Pancreas (tissue), 10 donors: ENCODE results near the gene HLA-DOA. TPM values are rescaled to one million over a fixed set of nuclear protein-coding genes. Genes with fewer than 3 reads are reported as not detected.

Experiments
- ATAC-seq, 4 donors: fragments of 200-7000 bp; cut with Tn5 transposase; one replicate each; pipeline versions ENCODE4 v1.8.0 to v1.9.1; 2020; ENCODE audit warnings: mild to moderate bottlenecking in 4 of 4, moderate library complexity in 4 of 4
- DNase-seq, 6 donors: peaks; one replicate each; pipeline ENCODE4 v3.0.0-alpha.2; 2020
- FAIRE-seq: peaks from 2 replicates; lab custom pipeline; 2012; peaks lifted over from hg19 to GRCh38; lab: Jason Lieb, UNC
- H3K27ac ChIP-seq, 4 donors: fragments of 200-600 bp; sonication (generic); 1 replicate in 3 of 4; 2 replicates in 1 of 4; pipeline versions ENCODE4 v1.5.0 to v1.8.0; 2020
- H3K27me3 ChIP-seq, 4 donors: fragments of 200-600 bp; one replicate each; pipeline ENCODE4 v1.8.0; 2021
- H3K36me3 ChIP-seq, 3 donors: fragments of 200-600 bp; sonication (generic) in 1 of 3; one replicate each; pipeline versions ENCODE4 v1.5.0 to v1.8.0; 2020 to 2021
- H3K4me1 ChIP-seq, 3 donors: fragments of 200-600 bp; one replicate each; pipeline ENCODE4 v1.8.0; 2021
- H3K4me3 ChIP-seq, 4 donors: fragments of 200-600 bp; sonication (generic) in 2 of 4; one replicate each; pipeline versions ENCODE4 v1.5.0 to v1.8.0; 2020 to 2021
- H3K9me3 ChIP-seq, 4 donors: fragments of 200-600 bp; one replicate each; pipeline ENCODE4 v1.8.0; 2021
- CTCF ChIP-seq, 4 donors: fragments of 200-600 bp; sonication (generic) in 3 of 4; IDR thresholded peaks; one replicate each; pipeline versions ENCODE4 v1.5.0 to v1.8.0; 2021; ENCODE audit warnings: antibody characterized with exemption in 4 of 4
- WGBS, 2 donors: extraction: QIAGEN DNeasy Blood & Tissue Kit; methylation state at CpG; one replicate each; pipeline ENCODE4 v1.1.7; 2013; 5-methylcytosine and 5-hydroxymethylcytosine counted together
- intact Hi-C, 3 donors: fragments of 100-400 bp; cut with DNase I; formaldehyde crosslinking; loops; one replicate each; pipeline versions ENCODE4 v1.11.1 to v1.14.2; 2022
- polyA plus RNA-seq, 2 donors: library from polyadenylated mRNA; stranded (reverse); fragments of 200-250 nt; gene quantifications; one replicate each; pipeline ENCODE4 v1.2.3, GENCODE V29; 2013
- total RNA-seq, 6 donors: library from RNA; stranded (reverse); fragmentation: NEBNext Ultra II Directional in 4 of 6; extraction: Animal tissue kit (Norgen Biotek cat#: 25700) in 4 of 6; gene quantifications; one replicate each; pipeline versions ENCODE4 v1.2.1 to v1.2.4, GENCODE V29; 2021 to 2023
- donor health status: healthy with polysubstance abuse.
- donor health status: DM: no; HTN: no; CAD: no; lungs with moderate emphysema.
- donor health status: DM: no; HTN: no; CAD: no.
- donor health status: control.
- donor health status: control.
- donor health status: Bipolar disorder and iron deficiency.
- donor health status: DM: yes; HTN: yes; CAD: no.
- donor health status: DM: no; HTN: no; CAD: no.
- donor health status: DM: no; HTN: no; CAD: no.
- donor health status: DM: yes; HTN: yes; CAD: no.

HLA-DOA gene
- total and polyA plus RNA-seq, 8 donors = 0.38 to 16.5 (median 1.1) TPM

GRCh38 chr6:33014841-33015634, 5.6 kb upstream of the HLA-DOA start:
- 21 to 25% methylated on average over 6 of the region's 6 CpGs for WGBS, 2 donors
- ATAC-seq (peak; percentile 69 to 77 (median 74)), DNase-seq (peak in 3 of 6 donors; percentile 45 to 65 (median 47)), FAIRE-seq (no peak)
- Histone ChIP-seq H3K9me3 (no peaks in the 10 kb centered on the region), H3K27me3 (no peaks in the 10 kb centered on the region), H3K4me3 (no peak overlapping the region), H3K27ac (no peak overlapping the region), H3K36me3 (no peaks in the 10 kb centered on the region), H3K4me1 (peaks cover 0 to 11% (median 9%) of the 10 kb centered on the region in 3 donors)
- intact Hi-C loops = loop anchor here in 1 of 3 donors (5.0 kb wide), 1 partner anchor 232 kb away; no protein-coding TSS in a partner anchor
- peak; percentile 73 to 82 (median 76) for TF ChIP-seq CTCF (IDR thresholded peaks at IDR 0.05)

GRCh38 chr6:33013608-33014007, 4.2 kb upstream of the HLA-DOA start:
- H3K4me1 ChIP-seq = peaks cover 0 to 7% (median 4%) of the 10 kb centered on the region in 3 donors
- H3K27ac ChIP-seq = no peak overlapping the region
- ATAC-seq (no peak), DNase-seq (no peak), FAIRE-seq (no peak)
- no peaks in the 10 kb centered on the region for H3K9me3 ChIP-seq
- 41 to 44% methylated on average over 4 of the region's 4 CpGs for WGBS, 2 donors
- no peak for TF ChIP-seq CTCF (IDR thresholded peaks at IDR 0.05)
- H3K4me3 ChIP-seq = no peak overlapping the region
- H3K27me3 ChIP-seq = no peaks in the 10 kb centered on the region
- intact Hi-C loops = loop anchor here in 1 of 3 donors (5.0 kb wide), 1 partner anchor 234 kb away; no protein-coding TSS in a partner anchor
- no peaks in the 10 kb centered on the region for H3K36me3 ChIP-seq

DNA sequence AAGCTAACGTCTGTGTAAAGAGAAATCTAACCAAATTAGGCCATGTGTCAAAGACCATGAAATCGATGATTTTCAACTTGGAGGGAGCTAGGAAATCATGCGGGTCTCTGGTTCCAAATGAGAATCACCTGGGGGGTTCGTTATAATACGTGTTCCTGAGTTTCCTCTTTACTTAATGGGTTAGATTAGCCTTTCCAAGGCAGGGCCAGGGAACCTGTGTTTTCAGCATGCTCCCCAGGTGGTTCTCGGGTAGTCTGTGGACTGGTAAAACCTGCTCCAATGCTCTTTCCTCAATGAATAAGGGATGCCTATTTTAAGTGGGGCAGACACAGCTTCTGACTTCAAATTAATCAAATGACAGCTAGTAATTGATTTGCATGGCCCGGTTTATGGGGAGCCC, 965 bp upstream of the HLA-DOA start:
- TF ChIP-seq CTCF (IDR thresholded peaks at IDR 0.05) = no peak
- Histone ChIP-seq H3K4me1 (no peaks in the 10 kb centered on the region), H3K36me3 (no peaks in the 10 kb centered on the region), H3K9me3 (no peaks in the 10 kb centered on the region), H3K27ac (no peak overlapping the region), H3K27me3 (no peaks in the 10 kb centered on the region), H3K4me3 (no peak overlapping the region)
- FAIRE-seq (no peak), DNase-seq (no peak), ATAC-seq (no peak)
- intact Hi-C loops = loop anchor here in 1 of 3 donors (5.0 kb wide), 1 partner anchor 237 kb away; no protein-coding TSS in a partner anchor
- 56 to 57% methylated on average over 7 of the region's 7 CpGs for WGBS, 2 donors

DNA sequence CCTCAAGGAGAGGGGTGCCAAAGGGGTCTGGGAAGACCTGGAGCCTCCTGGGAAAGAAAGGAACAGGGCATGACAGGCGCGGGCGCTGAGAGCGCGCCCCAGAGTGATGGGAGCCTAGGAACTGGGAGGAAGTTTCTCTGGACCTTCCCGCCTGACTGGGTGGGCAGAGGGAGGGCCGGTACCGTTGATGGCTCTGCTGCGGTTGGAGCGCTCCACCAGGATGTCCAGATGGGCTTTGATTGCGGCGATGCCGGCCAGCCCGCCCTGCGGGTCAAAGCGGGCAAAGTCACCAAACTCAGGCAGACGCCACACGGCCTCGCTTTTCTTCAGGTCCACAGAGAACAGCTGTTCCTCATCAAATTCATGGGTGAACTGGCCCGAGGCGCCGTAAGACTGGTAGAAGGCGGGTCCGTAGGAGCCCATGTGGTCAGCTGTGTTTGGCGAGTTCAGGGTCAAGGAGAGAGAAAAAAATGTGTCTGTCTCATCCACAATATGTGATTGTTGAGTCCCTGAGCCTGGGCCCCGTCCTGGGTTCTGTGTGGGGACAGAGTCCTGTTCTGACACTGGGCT, 1.5 kb downstream of the HLA-DOA start:
- Histone ChIP-seq H3K4me3 (no peak overlapping the region), H3K4me1 (no peaks in the 10 kb centered on the region), H3K27me3 (no peaks in the 10 kb centered on the region), H3K27ac (no peak overlapping the region), H3K36me3 (no peaks in the 10 kb centered on the region), H3K9me3 (no peaks in the 10 kb centered on the region)
- FAIRE-seq (no peak), ATAC-seq (no peak), DNase-seq (no peak)
- WGBS, 2 donors = 76 to 84% methylated on average over 26 of the region's 26 CpGs
- intact Hi-C loops = loop anchor here in 1 of 3 donors (10.0 kb wide), 1 partner anchor 227 kb away; no protein-coding TSS in a partner anchor
- no peak for TF ChIP-seq CTCF (IDR thresholded peaks at IDR 0.05)
